T-cell (primary cell): ENCODE results near the gene CALD1. TPM values are rescaled to one million over a fixed set of nuclear protein-coding genes. Genes with fewer than 3 reads are reported as not detected.
A peak's percentile ranks its signal among the peaks of the same experiment; 100 is the strongest.

Experiments used
- ATAC-seq, 4 experiments: fragments of 200-7000 bp in 3 of 4; fragments of 150-1000 bp in 1 of 4; cut with Tn5 transposase; replicated peaks in 1 of 4; 1 replicate in 3 of 4; 2 replicates in 1 of 4; pipeline ENCODE4 v1.10.0; 2021; ENCODE audit warnings: moderate library complexity in 3 of 4, mild to moderate bottlenecking in 2 of 4, moderate number of reproducible peaks in 1 of 4
- CTCF ChIA-PET, 2 donors: fragments of 300-600 bp; sonication (Branson Sonifier 250); formaldehyde crosslinking; loops; one replicate each; lab custom pipeline; 2022; ENCODE audit warnings: antibody characterized with exemption in 2 of 2; lab: Charles Lee
- POLR2A ChIA-PET, 2 donors: fragments of 300-600 bp; sonication (Branson Sonifier 250); formaldehyde crosslinking; loops; one replicate each; lab custom pipeline; 2022; ENCODE audit warnings: antibody characterized with exemption in 2 of 2; lab: Charles Lee
- DNase-seq, 35 experiments: peaks; one replicate each; pipeline versions ENCODE4 v3.0.0 to v3.0.0-alpha.2; 2013 to 2023
- H3K27ac ChIP-seq: one replicate; pipeline ENCODE4 v1.5.1; 2013; ENCODE audit warnings: low read length
- H3K27me3 ChIP-seq, 2 experiments: replicated peaks in 1 of 2; 1 replicate in 1 of 2; 2 replicates in 1 of 2; pipeline versions ENCODE4 v1.6.1 to v1.7.0; 2013; ENCODE audit warnings: low read length in 1 of 2, mixed read lengths in 1 of 2; ENCODE audit not compliant: control insufficient read depth in 2 of 2, insufficient read depth in 2 of 2; ENCODE audit errors: extremely low read depth in 1 of 2
- H3K36me3 ChIP-seq, 2 donors: 1 replicate in 1 of 2; 2 replicates in 1 of 2; pipeline versions ENCODE4 v1.6.1 to v1.7.0; 2013; ENCODE audit warnings: low read length in 1 of 2; ENCODE audit not compliant: control insufficient read depth in 2 of 2, insufficient read depth in 1 of 2; ENCODE audit errors: extremely low read depth in 1 of 2
- H3K4me1 ChIP-seq, 2 experiments: 1 replicate in 1 of 2; 2 replicates in 1 of 2; pipeline versions ENCODE4 v1.6.1 to v1.7.0; 2013; ENCODE audit warnings: low read length in 2 of 2, mixed read lengths in 1 of 2; ENCODE audit not compliant: insufficient read depth in 2 of 2, control insufficient read depth in 1 of 2; ENCODE audit errors: extremely low read depth in 1 of 2
- H3K4me3 ChIP-seq, 2 donors: 1 replicate in 1 of 2; 2 replicates in 1 of 2; pipeline versions ENCODE4 v1.5.1 to v1.7.0; 2013; ENCODE audit warnings: mild to moderate bottlenecking in 2 of 2, low read length in 1 of 2, moderate library complexity in 1 of 2; ENCODE audit not compliant: control insufficient read depth in 1 of 2; ENCODE audit errors: extremely low read depth in 1 of 2
- H3K9me3 ChIP-seq: 2 replicates; pipeline ENCODE4 v1.7.0; 2013
- H3K27ac Mint-ChIP-seq, 2 donors: one replicate each; pipeline ENCODE4 v1.8.0; 2020 to 2021; ENCODE audit warnings: mild to moderate bottlenecking in 2 of 2, mixed read lengths in 2 of 2
- H3K27me3 Mint-ChIP-seq, 2 donors: one replicate each; pipeline ENCODE4 v1.8.0; 2021 to 2022; ENCODE audit warnings: mixed read lengths in 2 of 2
- H3K36me3 Mint-ChIP-seq: one replicate; pipeline ENCODE4 v1.8.0; 2021; ENCODE audit warnings: mixed read lengths
- H3K4me1 Mint-ChIP-seq, 3 donors: one replicate each; pipeline ENCODE4 v1.8.0; 2020 to 2022; ENCODE audit warnings: mixed read lengths in 3 of 3, mild to moderate bottlenecking in 1 of 3
- H3K4me3 Mint-ChIP-seq, 3 donors: one replicate each; pipeline ENCODE4 v1.8.0; 2020 to 2022; ENCODE audit warnings: mild to moderate bottlenecking in 3 of 3, mixed read lengths in 3 of 3, moderate library complexity in 3 of 3
- H3K9me3 Mint-ChIP-seq, 3 donors: one replicate each; pipeline ENCODE4 v1.8.0; 2020 to 2022; ENCODE audit warnings: mixed read lengths in 3 of 3
- WGBS: methylation state at CpG from one replicate; pipeline ENCODE4 v1.1.5; 2013; ENCODE audit warnings: missing lambda C conversion rate; ENCODE audit not compliant: insufficient coverage; 5-methylcytosine and 5-hydroxymethylcytosine counted together
- total RNA-seq, 35 experiments: library from RNA in 6 of 35; stranded (reverse) in 6 of 35; fragments of 120-200 nt in 1 of 35; gene quantifications; one replicate each; pipeline versions ENCODE4 v1.2.1 to v1.2.4 and lab custom pipeline; 2013 to 2026

Gene CALD1
- total RNA-seq, 5 donors from 2014 or later (not counting 1 experiment from before 2014, with no cell fraction given): 0.95 to 2.4 (median 1.4) TPM; not detected in 1

GRCh38 chr7:134941952-134942351 lies 162.5 kb downstream of the CALD1 start:
- no peaks in the 10 kb centered on the region for H3K36me3 Mint-ChIP-seq
- no peaks in the 10 kb centered on the region for H3K27me3 Mint-ChIP-seq

GRCh38 chr7:134942690-134943466 lies 163.4 kb downstream of the CALD1 start:
- Histone ChIP-seq H3K36me3 (no peaks in the 10 kb centered on the region), H3K4me1 (peaks cover 0 to 9% of the 10 kb centered on the region in 2 experiments), H3K27ac (no peak overlapping the region), H3K27me3 (no peaks in the 10 kb centered on the region), H3K4me3 (no peak overlapping the region), H3K9me3 (no peaks in the 10 kb centered on the region)
- Mint-ChIP-seq H3K36me3 (no peaks in the 10 kb centered on the region), H3K27me3 (no peaks in the 10 kb centered on the region), H3K9me3 (no peaks in the 10 kb centered on the region), H3K4me1 (peaks cover 16 to 25% (median 16%) of the 10 kb centered on the region in 3 donors), H3K27ac (no peak overlapping the region), H3K4me3 (no peak overlapping the region)
- no CpG with 5 or more reads among the region's 9 CpGs for WGBS
- CTCF ChIA-PET: interaction anchor here in 1 of 2 donors (1.2 to 1.5 kb wide), 2 partner anchors 44 to 309 kb away, joined by 3 read pairs; partner anchors contain the start of gene AGBL3
- ATAC-seq (no peak), DNase-seq (no peak)
- POLR2A ChIA-PET: no interaction called here

More at GRCh38 chr7:134941952-134942351, 162.5 kb downstream of the CALD1 start:
- Histone ChIP-seq H3K36me3 (no peaks in the 10 kb centered on the region), H3K27me3 (no peaks in the 10 kb centered on the region), H3K9me3 (no peaks in the 10 kb centered on the region), H3K27ac (no peak overlapping the region), H3K4me1 (peaks cover 0 to 9% of the 10 kb centered on the region in 2 experiments), H3K4me3 (no peak overlapping the region)
- DNase-seq (no peak), ATAC-seq (no peak)
- 69% methylated on average over 3 of the region's 5 CpGs for WGBS
- ChIA-PET CTCF (interaction anchor here in 1 of 2 donors (0.6 kb wide), 1 partner anchor 301 kb away, joined by 3 read pairs; no protein-coding TSS in a partner anchor), POLR2A (no interaction called here)
- Mint-ChIP-seq H3K27ac (peak overlapping the region in 1 of 2 donors; percentile 16), H3K4me1 (peaks cover 14 to 21% (median 14%) of the 10 kb centered on the region in 3 donors), H3K4me3 (no peak overlapping the region), H3K9me3 (no peaks in the 10 kb centered on the region)

GRCh38 chr7:134943785-134944400 lies 164.5 kb downstream of the CALD1 start:
- Mint-ChIP-seq H3K36me3 (no peaks in the 10 kb centered on the region), H3K9me3 (no peaks in the 10 kb centered on the region), H3K4me3 (no peak overlapping the region), H3K27me3 (no peaks in the 10 kb centered on the region), H3K4me1 (peaks cover 16 to 25% (median 16%) of the 10 kb centered on the region in 3 donors), H3K27ac (no peak overlapping the region)
- no peak for ATAC-seq
- no peak overlapping the region for H3K27ac ChIP-seq
- H3K4me3 ChIP-seq: no peak overlapping the region
- H3K4me1 ChIP-seq: peaks cover 0 to 9% of the 10 kb centered on the region in 2 experiments
- POLR2A ChIA-PET: no interaction called here
- no peaks in the 10 kb centered on the region for H3K36me3 ChIP-seq
- peak in 1 of 35 experiments; percentile 7 for DNase-seq
- WGBS: 60% methylated on average over 1 of the region's 3 CpGs
- no peaks in the 10 kb centered on the region for H3K27me3 ChIP-seq
- no peaks in the 10 kb centered on the region for H3K9me3 ChIP-seq
- CTCF ChIA-PET: interaction anchor here in 1 of 2 donors (1.2 to 1.5 kb wide), 2 partner anchors 43 to 310 kb away, joined by 3 read pairs; partner anchors contain the start of gene AGBL3

GRCh38 chr7:134945691-134946090 lies 166.3 kb downstream of the CALD1 start:
- ChIA-PET POLR2A (interaction anchor here in 1 of 2 donors (0.5 kb wide), 1 partner anchor 234 kb away, joined by 6 read pairs; no protein-coding TSS in a partner anchor), CTCF (no interaction called here)
- H3K4me3 Mint-ChIP-seq: no peak overlapping the region
- H3K36me3 Mint-ChIP-seq: no peaks in the 10 kb centered on the region
- no peaks in the 10 kb centered on the region for H3K9me3 ChIP-seq
- no peak overlapping the region for H3K4me3 ChIP-seq
- no peak overlapping the region for H3K27ac Mint-ChIP-seq
- H3K27ac ChIP-seq: no peak overlapping the region
- ATAC-seq (no peak), DNase-seq (no peak)
- WGBS: 60% methylated on average over 1 of the region's 3 CpGs
- peaks cover 16 to 25% (median 16%) of the 10 kb centered on the region in 3 donors for H3K4me1 Mint-ChIP-seq
- H3K27me3 Mint-ChIP-seq: no peaks in the 10 kb centered on the region
- no peaks in the 10 kb centered on the region for H3K27me3 ChIP-seq
- H3K9me3 Mint-ChIP-seq: no peaks in the 10 kb centered on the region
- peaks cover 0 to 9% of the 10 kb centered on the region in 2 experiments for H3K4me1 ChIP-seq
- H3K36me3 ChIP-seq: no peaks in the 10 kb centered on the region

- DNase-seq (peak in 7 of 35 experiments; percentile 2 to 22 (median 5)), ATAC-seq (peak; percentile 58 to 89 (median 84))
- Mint-ChIP-seq H3K27me3 (no peaks in the 10 kb centered on the region), H3K4me1 (peaks cover 16 to 25% (median 16%) of the 10 kb centered on the region in 3 donors), H3K4me3 (peak overlapping the region in 1 of 3 donors; percentile 9), H3K36me3 (no peaks in the 10 kb centered on the region), H3K9me3 (no peaks in the 10 kb centered on the region), H3K27ac (peak overlapping the region; percentile 1 to 86)
- H3K4me3 ChIP-seq: no peak overlapping the region
- H3K4me1 ChIP-seq: peaks cover 0 to 9% of the 10 kb centered on the region in 2 experiments
- H3K9me3 ChIP-seq: no peaks in the 10 kb centered on the region
- no peaks in the 10 kb centered on the region for H3K27me3 ChIP-seq
- ChIA-PET CTCF (no interaction called here), POLR2A (interaction anchor here in 1 of 2 donors (0.5 kb wide), 1 partner anchor 235 kb away, joined by 6 read pairs; no protein-coding TSS in a partner anchor)
- no peak overlapping the region for H3K27ac ChIP-seq
- no peaks in the 10 kb centered on the region for H3K36me3 ChIP-seq
- WGBS: no CpG with 5 or more reads among the region's 2 CpGs
Measured at GRCh38 chr7:134946260-134946659, 166.8 kb downstream of the CALD1 start.

- no peak overlapping the region for H3K4me3 ChIP-seq
- H3K27me3 ChIP-seq: no peaks in the 10 kb centered on the region
- POLR2A ChIA-PET: no interaction called here
- Mint-ChIP-seq H3K4me1 (peaks cover 16 to 25% (median 16%) of the 10 kb centered on the region in 3 donors), H3K9me3 (no peaks in the 10 kb centered on the region), H3K36me3 (no peaks in the 10 kb centered on the region), H3K4me3 (no peak overlapping the region), H3K27ac (no peak overlapping the region), H3K27me3 (no peaks in the 10 kb centered on the region)
- H3K36me3 ChIP-seq: no peaks in the 10 kb centered on the region
- no peak overlapping the region for H3K27ac ChIP-seq
- H3K9me3 ChIP-seq: no peaks in the 10 kb centered on the region
- CTCF ChIA-PET: no interaction called here
- ATAC-seq (no peak), DNase-seq (no peak)
- peaks cover 0 to 9% of the 10 kb centered on the region in 2 experiments for H3K4me1 ChIP-seq
- WGBS: 95% methylated on average over 9 of the region's 17 CpGs
Measured at GRCh38 chr7:134947329-134947728, 167.9 kb downstream of the CALD1 start.
